DND-41 (cell line): ENCODE measurements around the gene MS4A3.

Experiments used
- EZH2 ChIP-seq: IDR thresholded peaks from 3 replicates; pipeline ENCODE4 v1.6.1; 2012; ENCODE audit warnings: borderline replicate concordance, low read depth, mild to moderate bottlenecking, moderate library complexity, low read length, inconsistent platforms; ENCODE audit not compliant: severe bottlenecking
- TF ChIP-seq, protein P1 (sequence below): IDR thresholded peaks from 2 replicates; pipeline ENCODE4 v1.5.1; 2012; ENCODE audit warnings: borderline replicate concordance, low read length, moderate library complexity, mild to moderate bottlenecking; ENCODE audit not compliant: poor library complexity, severe bottlenecking; ENCODE audit errors: extremely low read depth

DNA sequence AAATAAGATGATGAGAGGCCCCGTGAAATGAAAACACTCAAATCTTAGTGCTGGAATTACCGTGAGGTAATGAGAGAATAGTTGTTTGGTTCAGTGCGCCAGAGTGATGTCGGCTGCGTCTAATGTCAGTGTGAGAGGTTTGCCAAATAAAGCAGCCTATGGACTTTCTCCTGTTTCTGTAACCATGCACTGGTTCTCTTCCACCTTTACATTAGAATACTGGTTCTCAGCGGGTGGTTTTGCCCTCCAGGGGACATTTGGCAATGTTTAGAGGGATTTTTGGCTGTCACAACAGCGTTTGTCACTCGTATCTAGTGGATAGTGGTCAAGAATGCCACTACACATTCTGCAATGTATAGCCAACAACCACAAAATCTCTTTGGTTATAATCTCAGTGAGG lies 38.4 kb upstream of the MS4A3 start:
- TF ChIP-seq, protein P1, sequence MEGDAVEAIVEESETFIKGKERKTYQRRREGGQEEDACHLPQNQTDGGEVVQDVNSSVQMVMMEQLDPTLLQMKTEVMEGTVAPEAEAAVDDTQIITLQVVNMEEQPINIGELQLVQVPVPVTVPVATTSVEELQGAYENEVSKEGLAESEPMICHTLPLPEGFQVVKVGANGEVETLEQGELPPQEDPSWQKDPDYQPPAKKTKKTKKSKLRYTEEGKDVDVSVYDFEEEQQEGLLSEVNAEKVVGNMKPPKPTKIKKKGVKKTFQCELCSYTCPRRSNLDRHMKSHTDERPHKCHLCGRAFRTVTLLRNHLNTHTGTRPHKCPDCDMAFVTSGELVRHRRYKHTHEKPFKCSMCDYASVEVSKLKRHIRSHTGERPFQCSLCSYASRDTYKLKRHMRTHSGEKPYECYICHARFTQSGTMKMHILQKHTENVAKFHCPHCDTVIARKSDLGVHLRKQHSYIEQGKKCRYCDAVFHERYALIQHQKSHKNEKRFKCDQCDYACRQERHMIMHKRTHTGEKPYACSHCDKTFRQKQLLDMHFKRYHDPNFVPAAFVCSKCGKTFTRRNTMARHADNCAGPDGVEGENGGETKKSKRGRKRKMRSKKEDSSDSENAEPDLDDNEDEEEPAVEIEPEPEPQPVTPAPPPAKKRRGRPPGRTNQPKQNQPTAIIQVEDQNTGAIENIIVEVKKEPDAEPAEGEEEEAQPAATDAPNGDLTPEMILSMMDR, result no peak
- TF ChIP-seq EZH2, result no peak
